ENCODE measurements around the gene PLIN4.

PLIN4 gene

GRCh38 chr19:4452230-4452990, 65.9 kb downstream of the PLIN4 start:
- ATAC-seq = no peak
- TF ChIP-seq, protein P1, sequence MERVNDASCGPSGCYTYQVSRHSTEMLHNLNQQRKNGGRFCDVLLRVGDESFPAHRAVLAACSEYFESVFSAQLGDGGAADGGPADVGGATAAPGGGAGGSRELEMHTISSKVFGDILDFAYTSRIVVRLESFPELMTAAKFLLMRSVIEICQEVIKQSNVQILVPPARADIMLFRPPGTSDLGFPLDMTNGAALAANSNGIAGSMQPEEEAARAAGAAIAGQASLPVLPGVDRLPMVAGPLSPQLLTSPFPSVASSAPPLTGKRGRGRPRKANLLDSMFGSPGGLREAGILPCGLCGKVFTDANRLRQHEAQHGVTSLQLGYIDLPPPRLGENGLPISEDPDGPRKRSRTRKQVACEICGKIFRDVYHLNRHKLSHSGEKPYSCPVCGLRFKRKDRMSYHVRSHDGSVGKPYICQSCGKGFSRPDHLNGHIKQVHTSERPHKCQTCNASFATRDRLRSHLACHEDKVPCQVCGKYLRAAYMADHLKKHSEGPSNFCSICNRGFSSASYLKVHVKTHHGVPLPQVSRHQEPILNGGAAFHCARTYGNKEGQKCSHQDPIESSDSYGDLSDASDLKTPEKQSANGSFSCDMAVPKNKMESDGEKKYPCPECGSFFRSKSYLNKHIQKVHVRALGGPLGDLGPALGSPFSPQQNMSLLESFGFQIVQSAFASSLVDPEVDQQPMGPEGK (CRISPR knock-in tag; IDR thresholded peaks at IDR 0.05; ENCODE audit: borderline replicate concordance) = no peak
- TF ChIP-seq TOX (CRISPR knock-in tag; IDR thresholded peaks at IDR 0.05; ENCODE audit: borderline replicate concordance) = no peak
